H1 (cell line): ENCODE results near the gene IRX4. TPM values are rescaled to one million over a fixed set of nuclear protein-coding genes. Genes with fewer than 3 reads are reported as not detected.

Experiments
- CTCF ChIA-PET: fragments of 300-600 bp; sonication (Branson Sonifier 250); formaldehyde crosslinking; loops from one replicate; lab custom pipeline; 2021; ENCODE audit not compliant: partially characterized antibody; lab: Charles Lee
- POLR2A ChIA-PET: fragments of 300-600 bp; sonication (Branson Sonifier 250); formaldehyde crosslinking; loops from one replicate; lab custom pipeline; 2021; ENCODE audit warnings: inconsistent platforms; ENCODE audit not compliant: partially characterized antibody; lab: Charles Lee
- DNase-seq, 2 experiments: peaks; one replicate each; pipeline versions ENCODE4 v3.0.0 to v3.0.0-alpha.2; 2010 to 2022; ENCODE audit warnings: low spot score in 2 of 2, low read depth in 1 of 2, mixed read lengths in 1 of 2
- FAIRE-seq: peaks from 2 replicates; lab custom pipeline; 2011; peaks lifted over from hg19 to GRCh38; lab: Jason Lieb, UNC
- H2AFZ ChIP-seq: 2 replicates; pipeline ENCODE4 v1.8.1; 2012; ENCODE audit warnings: low read length, inconsistent platforms
- H2AK5ac ChIP-seq: 2 replicates; pipeline ENCODE4 v1.6.1; 2013; ENCODE audit warnings: low read depth, low read length
- H2BK120ac ChIP-seq: replicated peaks from 2 replicates; pipeline ENCODE3; 2013; ENCODE audit warnings: low read depth, low read length, inconsistent platforms
- H2BK12ac ChIP-seq: 2 replicates; pipeline ENCODE4 v1.6.1; 2013; ENCODE audit warnings: low read depth, low read length
- H2BK15ac ChIP-seq: 2 replicates; pipeline ENCODE4 v1.6.1; 2013; ENCODE audit warnings: low read length
- H2BK20ac ChIP-seq: 2 replicates; pipeline ENCODE4 v1.6.1; 2013; ENCODE audit warnings: low read length
- H2BK5ac ChIP-seq: 2 replicates; pipeline ENCODE4 v1.6.1; 2013; ENCODE audit warnings: low read depth, low read length
- H3K14ac ChIP-seq: 2 replicates; pipeline ENCODE4 v1.6.1; 2013; ENCODE audit warnings: inconsistent platforms; ENCODE audit not compliant: insufficient read length
- H3K18ac ChIP-seq: 2 replicates; pipeline ENCODE4 v1.6.1; 2013; ENCODE audit warnings: low read length; ENCODE audit errors: extremely low read depth
- H3K23ac ChIP-seq: 2 replicates; pipeline ENCODE4 v1.6.1; 2013; ENCODE audit warnings: inconsistent platforms; ENCODE audit not compliant: insufficient read length
- H3K23me2 ChIP-seq: 2 replicates; pipeline ENCODE4 v1.6.1; 2013; ENCODE audit warnings: low read depth, low read length
- H3K27ac ChIP-seq: 2 replicates; pipeline ENCODE4 v1.6.1; 2011; ENCODE audit warnings: low read depth, low read length, inconsistent platforms
- H3K27me3 ChIP-seq, 4 experiments: replicated peaks in 1 of 4; 1 replicate in 1 of 4; 2 replicates in 3 of 4; pipeline versions ENCODE4 v1.6.1 to v1.8.1; 2011 to 2013; ENCODE audit warnings: low read length in 3 of 4, mild to moderate bottlenecking in 3 of 4, inconsistent platforms in 2 of 4, mixed read lengths in 2 of 4, moderate library complexity in 1 of 4; ENCODE audit not compliant: control insufficient read depth in 3 of 4, insufficient read depth in 3 of 4; ENCODE audit errors: extremely low read depth in 1 of 4
- H3K36me3 ChIP-seq, 4 experiments: 2 replicates each; pipeline versions ENCODE4 v1.6.1 to v1.8.1; 2011 to 2013; ENCODE audit warnings: mild to moderate bottlenecking in 4 of 4, low read length in 3 of 4, moderate library complexity in 2 of 4, control low read depth in 1 of 4, inconsistent platforms in 1 of 4; ENCODE audit not compliant: insufficient read depth in 4 of 4, control insufficient read depth in 2 of 4
- H3K4ac ChIP-seq: replicated peaks from 2 replicates; pipeline ENCODE3; 2013; ENCODE audit warnings: low read length, low read depth, mixed read lengths, inconsistent platforms; ENCODE audit not compliant: insufficient read length
- H3K4me1 ChIP-seq, 4 experiments: replicated peaks in 1 of 4; 1 replicate in 1 of 4; 2 replicates in 3 of 4; pipeline versions ENCODE4 v1.6.1 to v1.8.1; 2011 to 2013; ENCODE audit warnings: low read length in 3 of 4, inconsistent platforms in 2 of 4, mixed read lengths in 1 of 4; ENCODE audit not compliant: insufficient read depth in 4 of 4, control insufficient read depth in 3 of 4
- H3K4me2 ChIP-seq, 2 experiments: 2 replicates each; pipeline versions ENCODE4 v1.6.1 to v1.8.1; 2011 to 2013; ENCODE audit warnings: low read depth in 2 of 2, low read length in 2 of 2, control low read depth in 1 of 2, inconsistent platforms in 1 of 2, mild to moderate bottlenecking in 1 of 2; ENCODE audit not compliant: insufficient read depth in 1 of 2
- H3K4me3 ChIP-seq, 4 experiments: fragments of 200-600, 300-600 bp in 1 of 4; sonication (generic), shearing (Covaris generic), sonication (Bioruptor Twin) in 1 of 4; 2 replicates each; pipeline versions ENCODE4 v1.5.1 to v1.8.1; 2011 to 2016; ENCODE audit warnings: low read length in 4 of 4, low read depth in 3 of 4, control low read depth in 2 of 4, inconsistent platforms in 2 of 4, mild to moderate bottlenecking in 2 of 4, mixed read lengths in 1 of 4, moderate library complexity in 1 of 4; ENCODE audit not compliant: insufficient read depth in 2 of 4; ENCODE audit errors: extremely low read depth in 1 of 4
- H3K56ac ChIP-seq: replicated peaks from 2 replicates; pipeline ENCODE3; 2013; ENCODE audit warnings: low read depth, mild to moderate bottlenecking, mixed read lengths, low read length, inconsistent platforms; ENCODE audit not compliant: insufficient read length
- H3K79me1 ChIP-seq: 2 replicates; pipeline ENCODE4 v1.6.1; 2013; ENCODE audit warnings: low read depth, low read length, control low read depth
- H3K79me2 ChIP-seq, 2 experiments: 2 replicates each; pipeline versions ENCODE4 v1.6.1 to v1.8.1; 2012 to 2013; ENCODE audit warnings: low read length in 2 of 2, mild to moderate bottlenecking in 2 of 2, inconsistent platforms in 1 of 2; ENCODE audit not compliant: insufficient read depth in 2 of 2, control insufficient read depth in 1 of 2
- H3K9ac ChIP-seq, 4 experiments: replicated peaks in 1 of 4; 1 replicate in 1 of 4; 2 replicates in 3 of 4; pipeline versions ENCODE4 v1.6.1 to v1.8.1; 2011 to 2013; ENCODE audit warnings: low read depth in 3 of 4, low read length in 3 of 4, control low read depth in 2 of 4, mild to moderate bottlenecking in 2 of 4, moderate library complexity in 2 of 4, inconsistent platforms in 1 of 4; ENCODE audit errors: extremely low read depth in 1 of 4
- H3K9me3 ChIP-seq, 2 experiments: 2 replicates each; pipeline versions ENCODE4 v1.6.1 to v1.8.1; 2012 to 2013; ENCODE audit warnings: mild to moderate bottlenecking in 2 of 2, moderate library complexity in 2 of 2, control low read depth in 1 of 2, inconsistent platforms in 1 of 2, low read depth in 1 of 2, low read length in 1 of 2, mixed read lengths in 1 of 2; ENCODE audit not compliant: insufficient read depth in 2 of 2
- H4K20me1 ChIP-seq, 2 experiments: replicated peaks in 1 of 2; 2 replicates each; pipeline versions ENCODE3 to v1.8.1; 2011 to 2013; ENCODE audit warnings: inconsistent platforms in 2 of 2, low read length in 2 of 2, mild to moderate bottlenecking in 1 of 2; ENCODE audit not compliant: insufficient read depth in 2 of 2, control insufficient read depth in 1 of 2
- H4K5ac ChIP-seq: 2 replicates; pipeline ENCODE4 v1.6.1; 2013; ENCODE audit warnings: low read length, low read depth, mixed read lengths, inconsistent platforms; ENCODE audit not compliant: insufficient read length
- H4K8ac ChIP-seq: 2 replicates; pipeline ENCODE4 v1.8.0; 2013; ENCODE audit warnings: mild to moderate bottlenecking, moderate library complexity, low read length, inconsistent platforms; ENCODE audit not compliant: insufficient read depth; ENCODE audit errors: extremely low read depth
- H4K91ac ChIP-seq: replicated peaks from 2 replicates; pipeline ENCODE3; 2013; ENCODE audit warnings: low read length, mixed read lengths, inconsistent platforms; ENCODE audit not compliant: insufficient read length
- BACH1 ChIP-seq: IDR thresholded peaks from 2 replicates; pipeline ENCODE4 v1.6.1; 2012; ENCODE audit warnings: low read length, improper control_type of control experiment
- SIN3A ChIP-seq, 2 experiments: IDR thresholded peaks in 1 of 2; conservative IDR thresholded peaks in 1 of 2; 2 replicates each; pipeline ENCODE4 v1.6.1; 2011 to 2012; ENCODE audit warnings: low read length in 2 of 2, improper control_type of control experiment in 1 of 2, low read depth in 1 of 2, mild to moderate bottlenecking in 1 of 2
- WGBS, 2 experiments: shearing (Covaris generic) in 1 of 2; methylation state at CpG; one replicate each; pipeline versions ENCODE4 v1.1.6 to v1.1.7; 2013 to 2015; ENCODE audit warnings: low lambda C conversion rate in 2 of 2, mixed read lengths in 2 of 2, inconsistent platforms in 1 of 2, low coverage in 1 of 2, missing lambda C conversion rate in 1 of 2; ENCODE audit not compliant: insufficient replicate concordance in 2 of 2, insufficient coverage in 1 of 2, insufficient read length in 1 of 2; ENCODE audit errors: extremely low coverage in 1 of 2, missing lambda C conversion rate in 1 of 2; 5-methylcytosine and 5-hydroxymethylcytosine counted together
- polyA plus RNA-seq, 7 experiments: library from polyadenylated mRNA; depleted of rRNA in 3 of 7; stranded (reverse) in 5 of 7; unstranded in 2 of 7; fragments of >200 nt in 5 of 7; fragments of 200-250 nt in 2 of 7; gene quantifications; 1 replicate in 5 of 7; 2 replicates in 1 of 7; 4 replicates in 1 of 7; pipeline versions ENCODE4 v1.2.1 to v1.2.3, GENCODE V29; 2011 to 2013; ENCODE audit warnings: missing spikeins in 2 of 7, mixed read lengths in 2 of 7
- total RNA-seq: library from RNA; stranded (reverse); fragmentation: NEBNext Ultra II Directional; extraction: Animal tissue kit (Norgen Biotek cat#: 25700); gene quantifications from 2 replicates; pipeline ENCODE4 v1.2.1, GENCODE V29; 2021
- TF ChIP-seq, protein P1 (sequence below): IDR thresholded peaks from 2 replicates; pipeline ENCODE4 v1.6.1; 2012; ENCODE audit warnings: inconsistent platforms
- TF ChIP-seq, protein P2 (sequence below): IDR thresholded peaks from 2 replicates; pipeline ENCODE4 v1.6.1; 2012; ENCODE audit warnings: low read length, inconsistent platforms
- TF ChIP-seq, protein P3 (sequence below): IDR thresholded peaks from 2 replicates; pipeline ENCODE4 v1.6.1; 2011; ENCODE audit warnings: low read length, improper control_type of control experiment

Gene IRX4
- total and polyA plus RNA-seq, 2 of the 8 experiments (the other 6 are each of a cell fraction or from before 2014, with no cell fraction given): 0.45 to 1.2 TPM

DNA sequence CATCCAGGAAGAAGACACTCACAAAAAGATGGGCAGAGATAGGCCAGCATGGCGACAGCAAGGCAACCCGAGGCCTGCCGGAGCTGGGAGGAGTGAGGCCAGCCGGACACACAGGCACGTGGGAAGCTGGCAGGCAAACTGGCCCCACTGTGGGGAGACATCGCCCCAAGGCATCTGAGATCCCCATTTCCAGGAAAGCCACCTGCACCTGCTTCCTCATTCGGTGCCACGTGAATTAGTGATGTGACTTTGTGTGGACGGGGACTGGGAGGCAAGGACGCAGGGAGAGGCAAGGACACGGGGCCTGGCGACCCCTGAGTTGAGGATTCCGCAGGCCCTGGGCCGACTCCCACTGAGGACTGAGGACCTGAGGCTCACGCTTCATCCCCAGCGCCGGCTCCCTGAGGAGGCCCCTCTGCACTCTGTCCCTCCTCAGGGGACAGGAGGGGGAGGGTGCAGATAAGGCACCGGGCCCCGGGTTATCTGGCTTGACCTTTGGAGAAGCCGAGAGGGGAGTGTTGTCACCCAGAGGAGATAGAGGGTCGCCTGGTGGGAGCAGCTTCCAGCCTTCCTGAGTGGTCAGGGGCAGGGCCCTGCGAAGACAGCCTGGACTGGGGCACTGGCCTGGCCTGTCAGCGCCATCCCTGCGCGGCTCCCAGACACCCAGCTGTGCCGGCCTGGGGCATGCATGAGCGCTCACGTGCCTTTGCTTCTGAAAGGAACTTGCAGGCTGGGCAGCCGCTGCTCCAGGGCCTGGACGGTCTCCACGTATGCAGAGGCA lies 41.8 kb downstream of the IRX4 start:
- Histone ChIP-seq H2BK12ac (peak overlapping the region; percentile 63; the same call in 1 of the 2 replicates), H3K4ac (no peak overlapping the region), H3K56ac (no peak overlapping the region), H3K79me1 (no peaks in the 10 kb centered on the region), H4K20me1 (no peaks in the 10 kb centered on the region), H3K4me2 (no peak overlapping the region), H3K14ac (no peak overlapping the region), H2BK20ac (no peak overlapping the region), H2AK5ac (no peak overlapping the region), H3K36me3 (no peaks in the 10 kb centered on the region), H3K79me2 (no peaks in the 10 kb centered on the region), H3K23ac (no peak overlapping the region), H3K4me1 (peaks cover 0 to 8% (median under 1%) of the 10 kb centered on the region in 4 experiments; a peak in 3 of 7 replicates), H3K23me2 (no peaks in the 10 kb centered on the region; the same call in 1 of the 2 replicates), H3K9ac (no peak overlapping the region), H3K27me3 (no peaks in the 10 kb centered on the region; a peak in 2 of 7 replicates), H3K4me3 (no peak overlapping the region), H3K27ac (no peak overlapping the region), H4K91ac (no peak overlapping the region), H2BK15ac (peak overlapping the region; percentile 2; the same call in 1 of the 2 replicates), H2BK5ac (no peak overlapping the region), H4K5ac (no peak overlapping the region), H2AFZ (no peak overlapping the region), H4K8ac (no peak overlapping the region; the same call in 1 of the 2 replicates), H3K9me3 (no peaks in the 10 kb centered on the region), H2BK120ac (no peak overlapping the region), H3K18ac (peak overlapping the region; percentile 60; the same call in 1 of the 2 replicates)
- ChIA-PET CTCF (interaction anchor here (0.7 to 1.3 kb wide), 2 partner anchors 16 to 295 kb away, joined by 3 to 5 read pairs; no protein-coding TSS in a partner anchor), POLR2A (interaction anchor here (1.1 kb wide), 1 partner anchor 39 kb away, joined by 3 read pairs; no protein-coding TSS in a partner anchor)
- 65% methylated on average over 31 of the region's 31 CpGs; no CpG with 5 or more reads in 1 of the 2 experiments for WGBS, 2 experiments
- FAIRE-seq (no peak), DNase-seq (peak in 1 of 2 experiments; percentile 65)
- TF ChIP-seq BACH1 (no peak), SIN3A (conservative IDR thresholded peaks at IDR 0.05 in 1 of 2, IDR thresholded peaks at IDR 0.05 in 1 of 2; ENCODE audit: low read depth in 1 of 2, low read length in 2 of 2) (no peak)
- TF ChIP-seq, protein P1, sequence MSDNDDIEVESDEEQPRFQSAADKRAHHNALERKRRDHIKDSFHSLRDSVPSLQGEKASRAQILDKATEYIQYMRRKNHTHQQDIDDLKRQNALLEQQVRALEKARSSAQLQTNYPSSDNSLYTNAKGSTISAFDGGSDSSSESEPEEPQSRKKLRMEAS: peak; percentile 69
- TF ChIP-seq, protein P2, sequence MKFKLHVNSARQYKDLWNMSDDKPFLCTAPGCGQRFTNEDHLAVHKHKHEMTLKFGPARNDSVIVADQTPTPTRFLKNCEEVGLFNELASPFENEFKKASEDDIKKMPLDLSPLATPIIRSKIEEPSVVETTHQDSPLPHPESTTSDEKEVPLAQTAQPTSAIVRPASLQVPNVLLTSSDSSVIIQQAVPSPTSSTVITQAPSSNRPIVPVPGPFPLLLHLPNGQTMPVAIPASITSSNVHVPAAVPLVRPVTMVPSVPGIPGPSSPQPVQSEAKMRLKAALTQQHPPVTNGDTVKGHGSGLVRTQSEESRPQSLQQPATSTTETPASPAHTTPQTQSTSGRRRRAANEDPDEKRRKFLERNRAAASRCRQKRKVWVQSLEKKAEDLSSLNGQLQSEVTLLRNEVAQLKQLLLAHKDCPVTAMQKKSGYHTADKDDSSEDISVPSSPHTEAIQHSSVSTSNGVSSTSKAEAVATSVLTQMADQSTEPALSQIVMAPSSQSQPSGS: no peak
- TF ChIP-seq, protein P3, sequence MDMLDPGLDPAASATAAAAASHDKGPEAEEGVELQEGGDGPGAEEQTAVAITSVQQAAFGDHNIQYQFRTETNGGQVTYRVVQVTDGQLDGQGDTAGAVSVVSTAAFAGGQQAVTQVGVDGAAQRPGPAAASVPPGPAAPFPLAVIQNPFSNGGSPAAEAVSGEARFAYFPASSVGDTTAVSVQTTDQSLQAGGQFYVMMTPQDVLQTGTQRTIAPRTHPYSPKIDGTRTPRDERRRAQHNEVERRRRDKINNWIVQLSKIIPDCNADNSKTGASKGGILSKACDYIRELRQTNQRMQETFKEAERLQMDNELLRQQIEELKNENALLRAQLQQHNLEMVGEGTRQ: peak; percentile 23; the same call in 1 of the 2 replicates
